Measurements from ENCODE around the gene SYCP2L.

SYCP2L gene

GRCh38 chr6:11012295-11012754 is 125.5 kb downstream of the SYCP2L start:
- no peak for DNase-seq

GRCh38 chr6:11012976-11013720 is 126.3 kb downstream of the SYCP2L start:
- no peak for DNase-seq

GRCh38 chr6:11013721-11014070 is 126.8 kb downstream of the SYCP2L start:
- DNase-seq, result no peak

- DNase-seq, result no peak
These were observed 128.2 kb downstream of the SYCP2L start for GRCh38 chr6:11015102-11015501.

GRCh38 chr6:11016452-11016851 is 129.6 kb downstream of the SYCP2L start:
- DNase-seq, result no peak

- DNase-seq, result no peak
These were observed 130.2 kb downstream of the SYCP2L start for GRCh38 chr6:11017090-11017489.

- DNase-seq, result no peak
These were observed 131.4 kb downstream of the SYCP2L start for GRCh38 chr6:11018225-11018624.

GRCh38 chr6:11021003-11021402 is 134.2 kb downstream of the SYCP2L start:
- DNase-seq, result no peak

GRCh38 chr6:11021714-11022113 is 134.9 kb downstream of the SYCP2L start:
- no peak for DNase-seq

GRCh38 chr6:11023032-11023431 is 136.2 kb downstream of the SYCP2L start:
- no peak for DNase-seq

All from activated CD4-positive, alpha-beta T cell treated with anti-CD3 and anti-CD28 coated beads, Interleukin-10, Interleukin-2, amounts not matched to agents 100 ng/mL and 50 ng/mL, durations not matched to agents 16 hours and 8 hours (primary cell).